ENCODE data around the gene UBE2QL1. TPM values are rescaled to one million over a fixed set of nuclear protein-coding genes. Genes with fewer than 3 reads are reported as not detected.

Gene UBE2QL1
- total RNA-seq, 1 donor from 2014 or later = 4.4 TPM

DNA sequence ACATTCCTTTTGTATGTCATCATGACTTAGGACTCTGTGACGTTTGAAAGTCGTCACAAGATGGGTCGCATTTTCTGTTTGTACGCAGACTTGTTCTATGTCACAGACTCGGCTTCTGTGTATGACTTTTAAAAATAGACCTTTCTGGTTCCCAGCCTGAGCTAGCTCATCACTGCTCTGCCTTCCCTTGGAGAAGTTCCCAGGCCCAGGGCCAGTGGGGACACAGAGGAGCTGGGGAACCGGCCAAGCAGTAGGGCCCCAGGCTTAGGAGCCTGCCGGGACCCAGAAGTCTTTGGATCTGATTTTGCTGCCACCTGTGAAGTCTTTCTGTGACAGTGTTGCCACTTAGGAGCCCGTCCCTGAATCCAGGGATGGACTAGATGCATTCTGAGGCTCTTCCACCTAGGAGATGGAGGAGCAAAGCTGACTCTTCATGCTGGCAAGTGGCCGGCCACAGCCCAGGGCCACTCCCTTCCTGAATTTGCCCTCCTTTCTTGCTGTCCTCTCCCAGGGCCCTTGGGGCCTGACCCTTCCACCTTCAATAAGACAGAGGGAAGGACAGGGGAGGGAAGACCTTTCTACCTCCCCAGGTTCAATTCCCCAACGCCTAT is 18.1 kb upstream of the UBE2QL1 start:
- H3K9me3 Mint-ChIP-seq = peaks cover 14% of the 10 kb centered on the region
- H3K27ac Mint-ChIP-seq = no peak overlapping the region
- H3K4me1 Mint-ChIP-seq = peaks cover under 1% of the 10 kb centered on the region
- DNase-seq (ENCODE audit: low spot score in 2 of 2, unreplicated experiment in 2 of 2) = no peak
- no peak overlapping the region for H3K4me3 Mint-ChIP-seq
- peaks cover 65% of the 10 kb centered on the region for H3K27me3 Mint-ChIP-seq (ENCODE audit: low read depth)
- TF ChIP-seq CTCF (IDR thresholded peaks at IDR 0.05; ENCODE audit: unreplicated experiment) = no peak
- no peaks in the 10 kb centered on the region for H3K36me3 Mint-ChIP-seq

GRCh38 chr5:6431214-6432195 is 17.2 kb upstream of the UBE2QL1 start:
- Mint-ChIP-seq H3K27me3 (ENCODE audit: low read depth) (peaks cover 65% of the 10 kb centered on the region), H3K27ac (no peak overlapping the region), H3K36me3 (no peaks in the 10 kb centered on the region), H3K9me3 (peaks cover 14% of the 10 kb centered on the region), H3K4me1 (peaks cover 2% of the 10 kb centered on the region), H3K4me3 (no peak overlapping the region)
- no peak for TF ChIP-seq CTCF (IDR thresholded peaks at IDR 0.05; ENCODE audit: unreplicated experiment)
- no peak for DNase-seq (ENCODE audit: low spot score in 2 of 2, unreplicated experiment in 2 of 2)

DNA sequence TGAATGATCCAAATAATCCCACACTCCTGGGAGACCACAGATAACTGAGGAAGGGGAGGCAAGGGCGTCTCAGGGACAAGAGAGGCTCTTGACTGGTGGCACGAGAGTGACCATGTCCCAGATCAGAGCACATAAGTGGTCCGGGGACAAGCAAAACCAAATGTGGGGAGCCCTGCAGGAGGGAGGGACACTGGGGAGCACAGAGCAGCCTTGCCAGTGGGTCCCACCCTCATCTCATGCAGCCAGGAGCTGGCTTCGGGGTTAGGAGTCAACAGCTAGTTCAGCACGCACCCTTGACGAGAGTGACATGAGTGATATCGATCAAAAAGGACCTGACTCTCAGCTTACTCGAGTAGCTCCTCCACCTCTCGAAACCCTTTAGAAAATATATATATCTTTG is 16.5 kb upstream of the UBE2QL1 start:
- peaks cover 14% of the 10 kb centered on the region for H3K9me3 Mint-ChIP-seq
- no peak for TF ChIP-seq CTCF (IDR thresholded peaks at IDR 0.05; ENCODE audit: unreplicated experiment)
- no peaks in the 10 kb centered on the region for H3K36me3 Mint-ChIP-seq
- no peak for DNase-seq (ENCODE audit: low spot score in 2 of 2, unreplicated experiment in 2 of 2)
- no peak overlapping the region for H3K4me3 Mint-ChIP-seq
- peaks cover 6% of the 10 kb centered on the region for H3K4me1 Mint-ChIP-seq
- peaks cover 59% of the 10 kb centered on the region for H3K27me3 Mint-ChIP-seq (ENCODE audit: low read depth)
- no peak overlapping the region for H3K27ac Mint-ChIP-seq

DNA sequence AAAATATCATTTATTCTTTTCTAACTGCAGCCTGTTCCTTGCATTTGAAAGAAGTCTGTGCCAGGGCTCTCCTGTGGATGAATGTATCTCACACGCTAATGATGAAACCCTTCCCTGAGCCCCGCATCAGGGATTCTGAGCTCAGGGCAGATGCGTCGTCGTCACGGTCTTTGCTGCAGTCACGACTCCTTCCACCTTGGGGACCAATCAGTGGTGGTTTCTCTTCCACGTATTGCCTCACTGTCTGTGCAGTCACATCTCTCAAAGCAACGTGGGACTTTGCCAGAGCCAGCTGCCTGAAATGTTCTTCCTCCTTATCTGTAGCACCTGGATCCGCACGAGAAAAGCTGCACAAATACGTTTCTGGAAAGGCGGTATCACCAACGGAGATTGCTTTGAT is 13.9 kb upstream of the UBE2QL1 start:
- Mint-ChIP-seq H3K4me1 (peaks cover 6% of the 10 kb centered on the region), H3K9me3 (peaks cover 11% of the 10 kb centered on the region), H3K27me3 (ENCODE audit: low read depth) (peaks cover 42% of the 10 kb centered on the region), H3K4me3 (no peak overlapping the region), H3K27ac (no peak overlapping the region), H3K36me3 (no peaks in the 10 kb centered on the region)
- DNase-seq (ENCODE audit: low spot score in 2 of 2, unreplicated experiment in 2 of 2) = no peak
- TF ChIP-seq CTCF (IDR thresholded peaks at IDR 0.05; ENCODE audit: unreplicated experiment) = no peak

DNA sequence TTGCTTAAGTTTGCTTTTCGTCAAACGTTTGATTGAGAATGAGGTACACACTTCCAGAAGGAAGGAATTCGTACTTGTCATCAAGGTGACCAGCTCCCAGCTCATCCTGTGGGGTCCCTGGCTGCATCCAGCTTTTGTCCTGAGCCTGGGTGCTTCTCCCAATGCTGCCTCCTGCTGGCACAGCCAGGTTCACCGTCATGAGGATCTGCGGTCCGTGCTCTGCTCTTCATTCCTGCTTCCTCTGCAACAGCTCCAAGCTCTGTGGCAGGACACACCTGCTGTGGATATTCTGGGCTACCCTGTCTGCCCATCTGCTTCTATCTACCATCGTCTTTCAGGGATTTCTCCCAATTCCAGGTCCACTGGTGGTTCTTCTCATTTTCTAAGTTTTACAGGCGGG is 13.3 kb upstream of the UBE2QL1 start:
- TF ChIP-seq CTCF (IDR thresholded peaks at IDR 0.05; ENCODE audit: unreplicated experiment) = peak; percentile 14
- H3K4me1 Mint-ChIP-seq = peaks cover 6% of the 10 kb centered on the region
- no peak overlapping the region for H3K27ac Mint-ChIP-seq
- H3K27me3 Mint-ChIP-seq (ENCODE audit: low read depth) = peaks cover 41% of the 10 kb centered on the region
- peaks cover 16% of the 10 kb centered on the region for H3K9me3 Mint-ChIP-seq
- H3K36me3 Mint-ChIP-seq = no peaks in the 10 kb centered on the region
- DNase-seq (ENCODE audit: low spot score in 2 of 2, unreplicated experiment in 2 of 2) = no peak
- H3K4me3 Mint-ChIP-seq = no peak overlapping the region
